Ovary (tissue), 9 donors: ENCODE measurements around the gene RABGAP1L. TPM values are rescaled to one million over a fixed set of nuclear protein-coding genes. Genes with fewer than 3 reads are reported as not detected.
A peak's percentile ranks its signal among the peaks of the same experiment; 100 is the strongest.

ENCODE experiments used
- DNase-seq, 5 donors: peaks; one replicate each; pipeline ENCODE4 v3.0.0-alpha.2; 2019 to 2020
- H3K27ac ChIP-seq, 2 donors: fragments of 200-600 bp; one replicate each; pipeline versions ENCODE4 v1.5.1 to v1.8.0; 2019 to 2022
- H3K27me3 ChIP-seq: fragments of 200-600 bp; one replicate; pipeline ENCODE4 v1.8.0; 2022
- H3K36me3 ChIP-seq: fragments of 200-600 bp; sonication (generic); one replicate; pipeline ENCODE4 v1.5.1; 2019
- H3K4me1 ChIP-seq: one replicate; pipeline ENCODE4 v1.8.1; 2013; ENCODE audit warnings: mild to moderate bottlenecking, moderate library complexity; ENCODE audit not compliant: insufficient read depth
- H3K4me3 ChIP-seq: fragments of 200-600 bp; sonication (generic); one replicate; pipeline ENCODE4 v1.5.1; 2017
- H3K9me3 ChIP-seq, 2 donors: fragments of 200-600 bp in 1 of 2; sonication (generic) in 1 of 2; one replicate each; pipeline versions ENCODE4 v1.5.1 to v1.8.1; 2013 to 2019; ENCODE audit warnings: mild to moderate bottlenecking in 1 of 2, moderate library complexity in 1 of 2
- EP300 ChIP-seq: sonication (generic); formaldehyde crosslinking; IDR thresholded peaks from one replicate; pipeline ENCODE4 v1.6.1; 2017; ENCODE audit warnings: antibody characterized with exemption
- POLR2A ChIP-seq: fragments of 450-650 bp; IDR thresholded peaks from one replicate; pipeline ENCODE4 v1.6.1; 2017; ENCODE audit warnings: antibody characterized with exemption, mild to moderate bottlenecking, moderate library complexity
- WGBS, 3 donors: extraction: QIAGEN DNeasy Blood & Tissue Kit in 1 of 3; methylation state at CpG; one replicate each; pipeline versions ENCODE4 v1.1.5 to v1.1.7; 2013 to 2017; 5-methylcytosine and 5-hydroxymethylcytosine counted together
- intact Hi-C, 4 donors: fragments of 100-400 bp; cut with DNase I; formaldehyde crosslinking; loops; one replicate each; pipeline versions ENCODE4 v1.11.0 to v1.15.1; 2022 to 2023
- polyA plus RNA-seq, 2 donors: library from polyadenylated mRNA; stranded (reverse); fragments of 200-250 nt in 1 of 2; fragments of 350-450 nt in 1 of 2; fragmentation: Illumina TruSeq in 1 of 2; extraction: RNeasy Lipid Tissue Mini Kit (QIAGEN cat#74804) in 1 of 2; gene quantifications; one replicate each; pipeline ENCODE4 v1.2.3, GENCODE V29; 2013 to 2014
- total RNA-seq, 7 donors: library from RNA; depleted of rRNA in 2 of 7; stranded (reverse); fragments of >200 nt in 2 of 7; fragmentation: NEBNext Ultra II Directional in 3 of 7; extraction: Animal tissue kit (Norgen Biotek cat#: 25700) in 3 of 7; gene quantifications; one replicate each; pipeline versions ENCODE4 v1.1.0 to v1.2.4, GENCODE V29; 2016 to 2023
- TF ChIP-seq, protein P1 (sequence below), 3 donors: fragments of 450-650 bp in 2 of 3; fragments of 200-600 bp in 1 of 3; IDR thresholded peaks; one replicate each; pipeline versions ENCODE4 v1.5.1 to v1.8.0; 2016 to 2022; ENCODE audit warnings: antibody characterized with exemption in 3 of 3, mild to moderate bottlenecking in 1 of 3
- donor health status: DM: no; HTN: no; CAD: no; lungs with moderate emphysema.
- donor health status: DM: no; HTN: no; CAD: no.
- donor health status: Bipolar disorder and iron deficiency.
- donor health status: DM: yes; HTN: yes; CAD: no.
- donor health status: DM: no; HTN: no; CAD: no.
- donor health status: DM: yes; HTN: yes; CAD: no.

The RABGAP1L gene
- total and polyA plus RNA-seq, 9 donors, result 17.1 to 56.5 (median 43.6) TPM

DNA sequence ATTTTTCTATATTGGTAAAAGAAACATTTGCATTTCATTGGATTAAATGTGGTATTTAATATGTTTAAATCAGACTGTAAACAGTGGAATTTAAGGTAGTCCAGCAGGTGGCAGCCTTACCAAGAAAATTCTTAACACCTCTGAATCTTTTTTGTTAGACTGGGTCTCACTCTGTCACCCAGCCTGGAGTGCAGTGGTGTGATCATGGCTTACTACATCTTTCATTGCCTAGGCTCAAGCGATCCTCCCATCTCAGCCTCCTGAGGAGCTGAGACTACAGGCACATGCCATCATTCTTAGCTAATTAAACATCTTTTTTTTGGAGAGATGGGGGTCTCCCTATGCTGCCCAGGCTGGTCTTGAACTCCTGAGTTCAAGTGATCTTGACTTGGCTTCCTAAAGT is 98.8 kb downstream of the RABGAP1L start:
- no peak for TF ChIP-seq POLR2A
- TF ChIP-seq EP300, result no peak
- TF ChIP-seq, protein P1, sequence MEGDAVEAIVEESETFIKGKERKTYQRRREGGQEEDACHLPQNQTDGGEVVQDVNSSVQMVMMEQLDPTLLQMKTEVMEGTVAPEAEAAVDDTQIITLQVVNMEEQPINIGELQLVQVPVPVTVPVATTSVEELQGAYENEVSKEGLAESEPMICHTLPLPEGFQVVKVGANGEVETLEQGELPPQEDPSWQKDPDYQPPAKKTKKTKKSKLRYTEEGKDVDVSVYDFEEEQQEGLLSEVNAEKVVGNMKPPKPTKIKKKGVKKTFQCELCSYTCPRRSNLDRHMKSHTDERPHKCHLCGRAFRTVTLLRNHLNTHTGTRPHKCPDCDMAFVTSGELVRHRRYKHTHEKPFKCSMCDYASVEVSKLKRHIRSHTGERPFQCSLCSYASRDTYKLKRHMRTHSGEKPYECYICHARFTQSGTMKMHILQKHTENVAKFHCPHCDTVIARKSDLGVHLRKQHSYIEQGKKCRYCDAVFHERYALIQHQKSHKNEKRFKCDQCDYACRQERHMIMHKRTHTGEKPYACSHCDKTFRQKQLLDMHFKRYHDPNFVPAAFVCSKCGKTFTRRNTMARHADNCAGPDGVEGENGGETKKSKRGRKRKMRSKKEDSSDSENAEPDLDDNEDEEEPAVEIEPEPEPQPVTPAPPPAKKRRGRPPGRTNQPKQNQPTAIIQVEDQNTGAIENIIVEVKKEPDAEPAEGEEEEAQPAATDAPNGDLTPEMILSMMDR (IDR thresholded peaks at IDR 0.05), result no peak

DNA sequence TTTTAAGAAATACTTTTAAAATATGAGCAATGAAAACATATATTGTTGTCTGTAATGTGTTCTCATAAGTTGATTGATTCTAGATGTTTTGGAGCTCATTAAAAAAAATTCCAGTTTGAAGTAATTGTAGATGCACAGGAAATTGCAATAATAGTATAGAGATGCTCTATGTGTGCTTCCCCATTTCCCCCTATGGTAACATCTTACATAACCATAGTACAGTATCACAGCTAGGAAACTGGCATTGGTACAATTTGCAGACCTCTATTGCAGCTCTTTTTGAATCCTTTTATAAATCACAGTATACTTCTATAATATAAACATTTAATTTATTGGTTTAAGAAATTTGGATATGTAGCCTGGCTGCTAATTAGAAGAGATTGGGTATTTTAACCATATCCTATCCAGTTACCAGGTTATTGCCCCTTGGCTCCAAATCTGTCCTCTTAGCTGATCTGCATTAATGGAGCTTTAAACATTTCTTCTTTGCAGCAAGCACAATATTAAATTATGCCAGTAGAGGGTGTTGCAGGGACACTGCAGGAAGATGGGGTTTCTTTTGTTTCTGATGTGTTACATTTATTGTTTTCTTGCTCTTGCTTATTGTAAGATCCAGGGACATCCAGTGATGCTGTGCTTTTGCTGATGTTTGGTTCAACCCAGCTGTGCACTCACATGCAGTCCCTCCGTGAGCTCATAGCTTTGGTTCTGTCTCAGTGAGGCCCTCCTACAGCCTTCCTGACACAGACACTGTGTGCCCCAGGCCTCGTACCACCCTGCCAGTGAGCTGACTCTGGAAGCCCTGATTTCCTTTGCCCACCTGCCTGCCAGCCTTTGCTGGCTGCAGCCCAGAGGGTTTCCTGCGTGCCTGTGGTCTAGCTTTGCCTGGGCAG is 103.3 kb downstream of the RABGAP1L start:
- H3K4me3 ChIP-seq, result no peak overlapping the region
- intact Hi-C loops, result loop anchor here in 2 of 4 donors (5.0 to 10.0 kb wide), 2 partner anchors 472 to 480 kb away; no protein-coding TSS in a partner anchor
- TF ChIP-seq POLR2A, result no peak
- TF ChIP-seq, protein P1 (IDR thresholded peaks at IDR 0.05), result peak; percentile 25 to 42 (median 35)
- no peak for TF ChIP-seq EP300
- H3K4me1 ChIP-seq, result no peaks in the 10 kb centered on the region
- H3K27me3 ChIP-seq, result no peaks in the 10 kb centered on the region
- H3K36me3 ChIP-seq, result no peaks in the 10 kb centered on the region
- no peaks in the 10 kb centered on the region for H3K9me3 ChIP-seq
- no peak for DNase-seq
- H3K27ac ChIP-seq, result no peak overlapping the region
- WGBS, 3 donors, result 31 to 45% (median 41%) methylated on average over 3 of the region's 3 CpGs

More for the DNA sequence above, 98.8 kb downstream of the RABGAP1L start:
- no peak overlapping the region for H3K27ac ChIP-seq
- intact Hi-C loops, result no loop called here
- H3K36me3 ChIP-seq, result no peaks in the 10 kb centered on the region
- WGBS, 3 donors, result 62 to 71% (median 67%) methylated on average over 1 of the region's 1 CpG
- no peaks in the 10 kb centered on the region for H3K4me1 ChIP-seq
- no peak overlapping the region for H3K4me3 ChIP-seq
- H3K27me3 ChIP-seq, result no peaks in the 10 kb centered on the region
- no peaks in the 10 kb centered on the region for H3K9me3 ChIP-seq
- peak in 2 of 5 donors; percentile 24 to 33 for DNase-seq

GRCh38 chr1:174265282-174265681 is 106.0 kb downstream of the RABGAP1L start:
- no peak overlapping the region for H3K4me3 ChIP-seq
- intact Hi-C loops, result loop anchor here in 1 of 4 donors (10.0 kb wide), 1 partner anchor 470 kb away; no protein-coding TSS in a partner anchor
- H3K9me3 ChIP-seq, result no peaks in the 10 kb centered on the region
- H3K4me1 ChIP-seq, result no peaks in the 10 kb centered on the region
- H3K36me3 ChIP-seq, result no peaks in the 10 kb centered on the region
- no peaks in the 10 kb centered on the region for H3K27me3 ChIP-seq
- H3K27ac ChIP-seq, result no peak overlapping the region
- no peak for DNase-seq
- TF ChIP-seq, protein P1 (IDR thresholded peaks at IDR 0.05), result no peak
- TF ChIP-seq EP300 (no peak), POLR2A (no peak)

- WGBS, 3 donors, result 93 to 96% (median 94%) methylated on average over 2 of the region's 2 CpGs
- no peak for DNase-seq
- intact Hi-C loops, result loop anchor here in 1 of 4 donors (10.0 kb wide), 1 partner anchor 468 kb away; no protein-coding TSS in a partner anchor
- Histone ChIP-seq H3K9me3 (no peaks in the 10 kb centered on the region), H3K27me3 (no peaks in the 10 kb centered on the region), H3K36me3 (no peaks in the 10 kb centered on the region), H3K27ac (no peak overlapping the region), H3K4me1 (no peaks in the 10 kb centered on the region), H3K4me3 (no peak overlapping the region)
- TF ChIP-seq, protein P1 (IDR thresholded peaks at IDR 0.05), result no peak
- no peak for TF ChIP-seq POLR2A
- TF ChIP-seq EP300, result no peak
Observed at GRCh38 chr1:174266476-174266875, 107.2 kb downstream of the RABGAP1L start.
